H1 (cell line): ENCODE measurements around the gene IPO11. TPM values are rescaled to one million over a fixed set of nuclear protein-coding genes. Genes with fewer than 3 reads are reported as not detected.

Experiments
- CTCF ChIA-PET: fragments of 300-600 bp; sonication (Branson Sonifier 250); formaldehyde crosslinking; loops from one replicate; lab custom pipeline; 2021; ENCODE audit not compliant: partially characterized antibody; lab: Charles Lee
- POLR2A ChIA-PET: fragments of 300-600 bp; sonication (Branson Sonifier 250); formaldehyde crosslinking; loops from one replicate; lab custom pipeline; 2021; ENCODE audit warnings: inconsistent platforms; ENCODE audit not compliant: partially characterized antibody; lab: Charles Lee
- DNase-seq, 2 experiments: peaks; one replicate each; pipeline versions ENCODE4 v3.0.0 to v3.0.0-alpha.2; 2010 to 2022; ENCODE audit warnings: low spot score in 2 of 2, low read depth in 1 of 2, mixed read lengths in 1 of 2
- FAIRE-seq: peaks from 2 replicates; lab custom pipeline; 2011; peaks lifted over from hg19 to GRCh38; lab: Jason Lieb, UNC
- H2AFZ ChIP-seq: 2 replicates; pipeline ENCODE4 v1.8.1; 2012; ENCODE audit warnings: low read length, inconsistent platforms
- H2AK5ac ChIP-seq: 2 replicates; pipeline ENCODE4 v1.6.1; 2013; ENCODE audit warnings: low read depth, low read length
- H2BK120ac ChIP-seq: replicated peaks from 2 replicates; pipeline ENCODE3; 2013; ENCODE audit warnings: low read depth, low read length, inconsistent platforms
- H2BK12ac ChIP-seq: 2 replicates; pipeline ENCODE4 v1.6.1; 2013; ENCODE audit warnings: low read depth, low read length
- H2BK15ac ChIP-seq: 2 replicates; pipeline ENCODE4 v1.6.1; 2013; ENCODE audit warnings: low read length
- H2BK20ac ChIP-seq: 2 replicates; pipeline ENCODE4 v1.6.1; 2013; ENCODE audit warnings: low read length
- H2BK5ac ChIP-seq: 2 replicates; pipeline ENCODE4 v1.6.1; 2013; ENCODE audit warnings: low read depth, low read length
- H3K14ac ChIP-seq: 2 replicates; pipeline ENCODE4 v1.6.1; 2013; ENCODE audit warnings: inconsistent platforms; ENCODE audit not compliant: insufficient read length
- H3K18ac ChIP-seq: 2 replicates; pipeline ENCODE4 v1.6.1; 2013; ENCODE audit warnings: low read length; ENCODE audit errors: extremely low read depth
- H3K23ac ChIP-seq: 2 replicates; pipeline ENCODE4 v1.6.1; 2013; ENCODE audit warnings: inconsistent platforms; ENCODE audit not compliant: insufficient read length
- H3K23me2 ChIP-seq: 2 replicates; pipeline ENCODE4 v1.6.1; 2013; ENCODE audit warnings: low read depth, low read length
- H3K27ac ChIP-seq: 2 replicates; pipeline ENCODE4 v1.6.1; 2011; ENCODE audit warnings: low read depth, low read length, inconsistent platforms
- H3K27me3 ChIP-seq, 4 experiments: replicated peaks in 1 of 4; 1 replicate in 1 of 4; 2 replicates in 3 of 4; pipeline versions ENCODE4 v1.6.1 to v1.8.1; 2011 to 2013; ENCODE audit warnings: low read length in 3 of 4, mild to moderate bottlenecking in 3 of 4, inconsistent platforms in 2 of 4, mixed read lengths in 2 of 4, moderate library complexity in 1 of 4; ENCODE audit not compliant: control insufficient read depth in 3 of 4, insufficient read depth in 3 of 4; ENCODE audit errors: extremely low read depth in 1 of 4
- H3K36me3 ChIP-seq, 4 experiments: 2 replicates each; pipeline versions ENCODE4 v1.6.1 to v1.8.1; 2011 to 2013; ENCODE audit warnings: mild to moderate bottlenecking in 4 of 4, low read length in 3 of 4, moderate library complexity in 2 of 4, control low read depth in 1 of 4, inconsistent platforms in 1 of 4; ENCODE audit not compliant: insufficient read depth in 4 of 4, control insufficient read depth in 2 of 4
- H3K4ac ChIP-seq: replicated peaks from 2 replicates; pipeline ENCODE3; 2013; ENCODE audit warnings: low read length, low read depth, mixed read lengths, inconsistent platforms; ENCODE audit not compliant: insufficient read length
- H3K4me1 ChIP-seq, 4 experiments: replicated peaks in 1 of 4; 1 replicate in 1 of 4; 2 replicates in 3 of 4; pipeline versions ENCODE4 v1.6.1 to v1.8.1; 2011 to 2013; ENCODE audit warnings: low read length in 3 of 4, inconsistent platforms in 2 of 4, mixed read lengths in 1 of 4; ENCODE audit not compliant: insufficient read depth in 4 of 4, control insufficient read depth in 3 of 4
- H3K4me2 ChIP-seq, 2 experiments: 2 replicates each; pipeline versions ENCODE4 v1.6.1 to v1.8.1; 2011 to 2013; ENCODE audit warnings: low read depth in 2 of 2, low read length in 2 of 2, control low read depth in 1 of 2, inconsistent platforms in 1 of 2, mild to moderate bottlenecking in 1 of 2; ENCODE audit not compliant: insufficient read depth in 1 of 2
- H3K4me3 ChIP-seq, 4 experiments: fragments of 200-600, 300-600 bp in 1 of 4; sonication (generic), shearing (Covaris generic), sonication (Bioruptor Twin) in 1 of 4; 2 replicates each; pipeline versions ENCODE4 v1.5.1 to v1.8.1; 2011 to 2016; ENCODE audit warnings: low read length in 4 of 4, low read depth in 3 of 4, control low read depth in 2 of 4, inconsistent platforms in 2 of 4, mild to moderate bottlenecking in 2 of 4, mixed read lengths in 1 of 4, moderate library complexity in 1 of 4; ENCODE audit not compliant: insufficient read depth in 2 of 4; ENCODE audit errors: extremely low read depth in 1 of 4
- H3K56ac ChIP-seq: replicated peaks from 2 replicates; pipeline ENCODE3; 2013; ENCODE audit warnings: low read depth, mild to moderate bottlenecking, mixed read lengths, low read length, inconsistent platforms; ENCODE audit not compliant: insufficient read length
- H3K79me1 ChIP-seq: 2 replicates; pipeline ENCODE4 v1.6.1; 2013; ENCODE audit warnings: low read depth, low read length, control low read depth
- H3K79me2 ChIP-seq, 2 experiments: 2 replicates each; pipeline versions ENCODE4 v1.6.1 to v1.8.1; 2012 to 2013; ENCODE audit warnings: low read length in 2 of 2, mild to moderate bottlenecking in 2 of 2, inconsistent platforms in 1 of 2; ENCODE audit not compliant: insufficient read depth in 2 of 2, control insufficient read depth in 1 of 2
- H3K9ac ChIP-seq, 4 experiments: replicated peaks in 1 of 4; 1 replicate in 1 of 4; 2 replicates in 3 of 4; pipeline versions ENCODE4 v1.6.1 to v1.8.1; 2011 to 2013; ENCODE audit warnings: low read depth in 3 of 4, low read length in 3 of 4, control low read depth in 2 of 4, mild to moderate bottlenecking in 2 of 4, moderate library complexity in 2 of 4, inconsistent platforms in 1 of 4; ENCODE audit errors: extremely low read depth in 1 of 4
- H3K9me3 ChIP-seq, 2 experiments: 2 replicates each; pipeline versions ENCODE4 v1.6.1 to v1.8.1; 2012 to 2013; ENCODE audit warnings: mild to moderate bottlenecking in 2 of 2, moderate library complexity in 2 of 2, control low read depth in 1 of 2, inconsistent platforms in 1 of 2, low read depth in 1 of 2, low read length in 1 of 2, mixed read lengths in 1 of 2; ENCODE audit not compliant: insufficient read depth in 2 of 2
- H4K20me1 ChIP-seq, 2 experiments: replicated peaks in 1 of 2; 2 replicates each; pipeline versions ENCODE3 to v1.8.1; 2011 to 2013; ENCODE audit warnings: inconsistent platforms in 2 of 2, low read length in 2 of 2, mild to moderate bottlenecking in 1 of 2; ENCODE audit not compliant: insufficient read depth in 2 of 2, control insufficient read depth in 1 of 2
- H4K5ac ChIP-seq: 2 replicates; pipeline ENCODE4 v1.6.1; 2013; ENCODE audit warnings: low read length, low read depth, mixed read lengths, inconsistent platforms; ENCODE audit not compliant: insufficient read length
- H4K8ac ChIP-seq: 2 replicates; pipeline ENCODE4 v1.8.0; 2013; ENCODE audit warnings: mild to moderate bottlenecking, moderate library complexity, low read length, inconsistent platforms; ENCODE audit not compliant: insufficient read depth; ENCODE audit errors: extremely low read depth
- H4K91ac ChIP-seq: replicated peaks from 2 replicates; pipeline ENCODE3; 2013; ENCODE audit warnings: low read length, mixed read lengths, inconsistent platforms; ENCODE audit not compliant: insufficient read length
- ASH2L ChIP-seq: fragments of 200-600, 300-600 bp; sonication (generic); IDR thresholded peaks from one replicate; pipeline ENCODE4 v1.7.1; 2017; ENCODE audit warnings: low read length
- BRCA1 ChIP-seq: IDR thresholded peaks from 2 replicates; pipeline ENCODE4 v1.6.1; 2012; ENCODE audit warnings: low read depth, low read length, improper control_type of control experiment
- JUND ChIP-seq: IDR thresholded peaks from 2 replicates; pipeline ENCODE4 v1.6.1; 2011; ENCODE audit warnings: mild to moderate bottlenecking, improper control_type of control experiment, low read length
- SAP30 ChIP-seq: fragments of 300-600 bp; sonication (generic); IDR thresholded peaks from 2 replicates; pipeline ENCODE4 v1.7.1; 2012; ENCODE audit warnings: low read length, moderate library complexity, mild to moderate bottlenecking, inconsistent platforms; ENCODE audit not compliant: insufficient read depth, insufficient replicate concordance
- SUZ12 ChIP-seq: fragments of 200-600 bp; sonication (generic); IDR thresholded peaks from 2 replicates; pipeline ENCODE4 v1.6.1; 2012; ENCODE audit warnings: mild to moderate bottlenecking, inconsistent platforms, low read length, moderate library complexity, mixed read lengths
- TAF1 ChIP-seq: IDR thresholded peaks from 2 replicates; pipeline ENCODE4 v1.6.1; 2011; ENCODE audit warnings: mild to moderate bottlenecking, low read depth, low read length
- ZNF274 ChIP-seq: IDR thresholded peaks from 2 replicates; pipeline ENCODE4 v1.7.0; 2012; ENCODE audit warnings: low read length, borderline replicate concordance; ENCODE audit errors: extremely low read depth
- WGBS, 2 experiments: shearing (Covaris generic) in 1 of 2; methylation state at CpG; one replicate each; pipeline versions ENCODE4 v1.1.6 to v1.1.7; 2013 to 2015; ENCODE audit warnings: low lambda C conversion rate in 2 of 2, mixed read lengths in 2 of 2, inconsistent platforms in 1 of 2, low coverage in 1 of 2, missing lambda C conversion rate in 1 of 2; ENCODE audit not compliant: insufficient replicate concordance in 2 of 2, insufficient coverage in 1 of 2, insufficient read length in 1 of 2; ENCODE audit errors: extremely low coverage in 1 of 2, missing lambda C conversion rate in 1 of 2; 5-methylcytosine and 5-hydroxymethylcytosine counted together
- polyA plus RNA-seq, 7 experiments: library from polyadenylated mRNA; depleted of rRNA in 3 of 7; stranded (reverse) in 5 of 7; unstranded in 2 of 7; fragments of >200 nt in 5 of 7; fragments of 200-250 nt in 2 of 7; gene quantifications; 1 replicate in 5 of 7; 2 replicates in 1 of 7; 4 replicates in 1 of 7; pipeline versions ENCODE4 v1.2.1 to v1.2.3, GENCODE V29; 2011 to 2013; ENCODE audit warnings: missing spikeins in 2 of 7, mixed read lengths in 2 of 7
- total RNA-seq: library from RNA; stranded (reverse); fragmentation: NEBNext Ultra II Directional; extraction: Animal tissue kit (Norgen Biotek cat#: 25700); gene quantifications from 2 replicates; pipeline ENCODE4 v1.2.1, GENCODE V29; 2021

The IPO11 gene
- total and polyA plus RNA-seq, 2 of the 8 experiments (the other 6 are each of a cell fraction or from before 2014, with no cell fraction given), result 23.6 to 64.4 TPM

DNA sequence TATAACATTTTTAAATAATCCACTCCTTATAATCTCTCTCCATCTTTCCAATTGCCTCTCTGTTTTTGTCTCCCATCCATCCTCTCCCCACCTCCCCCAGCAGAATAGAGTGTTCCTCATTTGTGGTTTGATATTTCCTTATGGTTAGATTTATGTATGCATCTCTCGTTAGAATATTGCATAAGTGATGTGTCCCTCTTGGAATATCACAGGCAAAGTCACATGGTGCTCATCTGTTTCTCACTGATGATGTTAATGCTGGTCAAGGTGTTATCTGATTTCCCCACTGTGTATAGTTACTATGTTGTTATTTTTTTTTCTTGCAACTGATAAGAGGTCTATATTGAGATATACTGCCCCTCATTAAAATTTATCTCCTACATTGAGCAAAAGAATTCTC lies 162.9 kb downstream of the IPO11 start:
- CTCF ChIA-PET, result no interaction called here
- TF ChIP-seq SUZ12 (no peak), ZNF274 (no peak), TAF1 (no peak), JUND (no peak), SAP30 (no peak), BRCA1 (no peak), ASH2L (no peak)

More for the DNA sequence above, 162.9 kb downstream of the IPO11 start:
- Histone ChIP-seq H2AFZ (no peak overlapping the region), H3K27me3 (no peaks in the 10 kb centered on the region), H3K4ac (no peak overlapping the region), H2BK12ac (no peak overlapping the region), H3K18ac (no peak overlapping the region), H3K23ac (peak overlapping the region; percentile 65), H3K9me3 (no peaks in the 10 kb centered on the region), H2AK5ac (no peak overlapping the region), H3K4me3 (no peak overlapping the region), H3K56ac (no peak overlapping the region), H3K14ac (no peak overlapping the region), H4K20me1 (peaks cover 0 to 1% of the 10 kb centered on the region in 2 experiments), H3K36me3 (no peaks in the 10 kb centered on the region), H2BK5ac (no peak overlapping the region), H3K9ac (no peak overlapping the region), H3K27ac (no peak overlapping the region), H3K4me2 (no peak overlapping the region), H4K8ac (no peak overlapping the region), H3K23me2 (no peaks in the 10 kb centered on the region), H3K79me2 (no peaks in the 10 kb centered on the region), H3K79me1 (no peaks in the 10 kb centered on the region), H2BK15ac (no peak overlapping the region), H4K5ac (no peak overlapping the region), H2BK120ac (no peak overlapping the region), H2BK20ac (no peak overlapping the region), H3K4me1 (no peaks in the 10 kb centered on the region), H4K91ac (no peak overlapping the region)
- WGBS, 2 experiments, result 95% methylated on average over 1 of the region's 1 CpG; no CpG with 5 or more reads in 1 of the 2 experiments
- FAIRE-seq, result no peak
- DNase-seq, result no peak
- POLR2A ChIA-PET, result no interaction called here
